Measurements from ENCODE around the gene SALL3. TPM values are rescaled to one million over a fixed set of nuclear protein-coding genes. Genes with fewer than 3 reads are reported as not detected.

Gene SALL3
- total RNA-seq, 1 donor, result not detected

- DNase-seq (ENCODE audit: low read depth), result no peak
- no peak for TF ChIP-seq CTCF (IDR thresholded peaks at IDR 0.05; ENCODE audit: insufficient read depth, low read depth, low read length)
Measured at GRCh38 chr18:78994977-78995582, 15.5 kb downstream of the SALL3 start.

DNA sequence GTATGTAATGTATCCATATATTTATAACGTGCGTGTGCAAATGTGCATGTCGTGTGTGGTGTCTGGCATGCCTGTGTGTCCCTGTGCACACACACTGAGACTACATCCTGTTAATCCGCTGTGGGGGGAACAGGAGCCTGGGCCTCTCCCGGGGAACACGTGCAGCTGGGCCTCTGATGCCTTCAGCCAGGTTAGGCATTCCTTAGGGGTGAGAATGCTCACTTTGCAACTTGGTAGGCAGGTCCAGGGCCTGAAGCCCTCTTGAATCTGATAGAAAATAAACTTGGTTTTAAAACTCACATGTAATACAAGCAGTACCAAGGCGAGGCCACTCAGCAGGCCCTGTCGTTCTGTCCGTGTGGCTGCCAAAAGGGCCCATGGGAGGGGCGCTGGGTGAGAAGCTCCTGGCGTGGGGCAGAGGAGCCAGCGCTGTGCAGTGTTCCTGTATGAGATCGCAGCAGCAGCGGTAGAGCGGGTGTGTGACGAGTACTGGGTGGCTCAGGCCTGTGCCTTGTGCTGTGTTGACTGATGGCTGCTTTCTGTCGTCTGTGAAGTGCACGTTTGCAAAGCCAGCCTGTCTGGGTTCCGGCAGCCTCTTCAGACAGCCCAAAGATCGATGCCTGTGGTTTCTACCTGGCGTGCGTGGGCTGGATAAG is 16.2 kb downstream of the SALL3 start:
- no peak for TF ChIP-seq CTCF (IDR thresholded peaks at IDR 0.05; ENCODE audit: insufficient read depth, low read depth, low read length)
- H3K4me3 ChIP-seq (ENCODE audit: low read depth, low read length), result no peak overlapping the region
- DNase-seq (ENCODE audit: low read depth), result no peak

More at GRCh38 chr18:78994977-78995582, 15.5 kb downstream of the SALL3 start:
- no peak overlapping the region for H3K4me3 ChIP-seq (ENCODE audit: low read depth, low read length)

DNA sequence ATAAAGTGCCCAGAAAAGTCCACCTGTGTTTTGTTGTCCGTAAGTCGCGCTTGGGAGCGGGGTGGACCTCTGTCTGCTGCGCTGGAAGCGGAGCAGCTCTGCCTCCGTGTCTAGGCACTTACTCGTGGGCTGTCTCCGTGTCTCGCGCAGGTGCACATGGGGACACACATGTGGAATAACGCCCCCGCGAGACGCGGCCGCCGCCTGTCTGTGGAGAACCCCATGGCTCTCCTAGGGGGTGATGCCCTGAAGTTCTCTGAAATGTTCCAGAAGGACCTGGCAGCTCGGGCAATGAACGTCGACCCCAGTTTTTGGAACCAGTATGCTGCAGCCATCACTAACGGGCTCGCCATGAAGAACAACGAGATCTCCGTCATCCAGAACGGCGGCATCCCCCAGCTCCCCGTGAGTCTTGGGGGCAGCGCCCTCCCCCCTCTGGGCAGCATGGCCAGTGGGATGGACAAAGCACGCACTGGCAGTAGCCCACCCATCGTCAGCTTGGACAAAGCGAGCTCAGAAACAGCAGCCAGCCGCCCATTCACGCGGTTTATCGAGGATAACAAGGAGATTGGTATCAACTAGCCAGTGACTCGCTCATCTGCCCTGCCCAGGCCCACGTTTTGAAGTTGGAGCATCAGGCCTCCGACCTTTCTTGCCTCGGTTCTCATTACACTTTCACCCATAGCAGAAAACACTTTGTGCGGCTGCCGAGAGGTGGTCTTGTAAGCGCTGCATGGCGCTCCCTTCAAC is 17.3 kb downstream of the SALL3 start:
- no peak for DNase-seq (ENCODE audit: low read depth)
- no peak for TF ChIP-seq CTCF (IDR thresholded peaks at IDR 0.05; ENCODE audit: insufficient read depth, low read depth, low read length)
- H3K4me3 ChIP-seq (ENCODE audit: low read depth, low read length), result no peak overlapping the region

DNA sequence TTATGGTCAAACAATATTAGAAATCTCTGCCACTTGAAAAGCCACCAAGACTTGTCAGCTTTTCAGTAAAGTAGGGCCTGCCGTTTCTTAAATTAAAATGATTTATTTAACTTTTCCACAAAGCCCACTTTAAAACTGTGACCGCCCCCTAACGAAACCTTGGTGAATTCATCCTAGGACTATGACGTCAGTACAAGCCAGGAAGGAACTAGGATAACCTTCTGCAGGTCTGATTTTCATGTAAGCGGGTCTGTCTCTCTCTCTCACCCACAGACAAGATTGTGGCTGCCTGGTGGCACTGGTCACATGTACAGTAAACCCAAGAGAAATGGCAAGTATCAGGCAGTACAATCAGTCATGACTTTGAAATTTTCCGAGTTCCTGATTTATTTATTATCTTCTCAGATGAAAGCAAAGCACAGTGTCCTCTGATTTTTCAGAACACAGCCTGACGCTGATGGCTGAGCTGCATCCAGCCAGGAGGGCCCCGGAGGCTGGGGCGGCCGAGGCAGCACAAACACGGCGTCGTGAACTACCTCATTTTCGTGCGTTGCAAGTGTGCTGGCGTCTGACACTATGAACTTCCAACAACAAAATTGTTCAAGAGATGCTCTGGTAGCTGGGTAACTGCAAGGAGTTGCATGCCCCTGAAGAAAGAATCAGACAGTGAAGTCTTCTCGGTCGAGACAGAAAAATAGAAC is 18.9 kb downstream of the SALL3 start:
- DNase-seq (ENCODE audit: low read depth), result no peak
- no peak overlapping the region for H3K4me3 ChIP-seq (ENCODE audit: low read depth, low read length)
- no peak for TF ChIP-seq CTCF (IDR thresholded peaks at IDR 0.05; ENCODE audit: insufficient read depth, low read depth, low read length)

DNA sequence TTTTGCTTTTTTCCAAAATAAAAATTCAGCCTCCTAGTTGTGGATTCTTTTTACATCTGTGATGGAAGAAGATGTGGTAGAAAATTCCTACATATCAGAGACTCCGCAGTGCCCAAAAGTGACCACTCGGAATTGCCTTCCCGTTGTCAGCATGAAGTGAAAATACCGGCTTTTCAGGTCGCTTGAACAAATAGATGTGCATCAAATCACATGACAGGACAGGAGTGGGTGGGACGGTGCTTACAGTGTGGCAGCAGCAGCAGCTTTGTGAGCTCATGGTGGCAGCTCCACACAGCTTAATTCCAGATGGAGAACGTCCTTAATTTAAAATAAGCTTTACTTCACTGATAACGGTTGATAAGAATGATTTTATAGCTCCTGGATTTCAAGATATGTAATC is 20.3 kb downstream of the SALL3 start:
- TF ChIP-seq CTCF (IDR thresholded peaks at IDR 0.05; ENCODE audit: insufficient read depth, low read depth, low read length), result no peak
- no peak overlapping the region for H3K4me3 ChIP-seq (ENCODE audit: low read depth, low read length)
- DNase-seq (ENCODE audit: low read depth), result no peak

- no peak for TF ChIP-seq CTCF (IDR thresholded peaks at IDR 0.05; ENCODE audit: insufficient read depth, low read depth, low read length)
- DNase-seq (ENCODE audit: low read depth), result no peak
- H3K4me3 ChIP-seq (ENCODE audit: low read depth, low read length), result no peak overlapping the region
Measured at GRCh38 chr18:79000997-79001396, 21.4 kb downstream of the SALL3 start.
